ENCODE measurements around the gene ZYX.

DNA sequence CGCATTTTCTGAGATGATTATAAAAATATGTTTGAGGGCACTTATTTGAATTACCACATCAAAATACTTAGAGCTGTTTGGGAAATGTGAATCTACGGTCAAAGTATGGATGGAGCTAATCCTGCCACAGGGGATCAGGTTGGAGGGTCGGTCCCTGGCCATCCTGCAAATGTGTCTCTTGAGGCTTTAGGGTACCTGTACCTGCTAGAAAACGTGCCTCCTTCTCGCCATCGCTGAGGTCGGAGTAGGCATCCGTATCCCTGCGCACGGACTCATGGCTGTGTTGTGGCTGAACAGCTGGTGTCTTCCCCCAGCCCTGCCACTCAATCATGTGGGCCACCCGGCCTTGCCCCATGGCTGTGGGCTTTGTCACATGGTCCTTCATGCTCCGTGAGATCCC is 22.5 kb upstream of the ZYX start:
- TF ChIP-seq, protein P1, sequence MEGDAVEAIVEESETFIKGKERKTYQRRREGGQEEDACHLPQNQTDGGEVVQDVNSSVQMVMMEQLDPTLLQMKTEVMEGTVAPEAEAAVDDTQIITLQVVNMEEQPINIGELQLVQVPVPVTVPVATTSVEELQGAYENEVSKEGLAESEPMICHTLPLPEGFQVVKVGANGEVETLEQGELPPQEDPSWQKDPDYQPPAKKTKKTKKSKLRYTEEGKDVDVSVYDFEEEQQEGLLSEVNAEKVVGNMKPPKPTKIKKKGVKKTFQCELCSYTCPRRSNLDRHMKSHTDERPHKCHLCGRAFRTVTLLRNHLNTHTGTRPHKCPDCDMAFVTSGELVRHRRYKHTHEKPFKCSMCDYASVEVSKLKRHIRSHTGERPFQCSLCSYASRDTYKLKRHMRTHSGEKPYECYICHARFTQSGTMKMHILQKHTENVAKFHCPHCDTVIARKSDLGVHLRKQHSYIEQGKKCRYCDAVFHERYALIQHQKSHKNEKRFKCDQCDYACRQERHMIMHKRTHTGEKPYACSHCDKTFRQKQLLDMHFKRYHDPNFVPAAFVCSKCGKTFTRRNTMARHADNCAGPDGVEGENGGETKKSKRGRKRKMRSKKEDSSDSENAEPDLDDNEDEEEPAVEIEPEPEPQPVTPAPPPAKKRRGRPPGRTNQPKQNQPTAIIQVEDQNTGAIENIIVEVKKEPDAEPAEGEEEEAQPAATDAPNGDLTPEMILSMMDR (IDR thresholded peaks at IDR 0.05), result no peak
- TF ChIP-seq EZH2 (IDR thresholded peaks at IDR 0.05; ENCODE audit: borderline replicate concordance, insufficient read depth, low read depth, low read length, poor library complexity, severe bottlenecking), result no peak
